WERI-Rb-1 (cell line): ENCODE measurements around the gene TNFRSF4.

Source experiments
- DNase-seq: peaks from one replicate; pipeline ENCODE4 v3.0.0-alpha.2; 2020
- H3K27ac ChIP-seq: fragments of 250-450 bp; sonication (Bioruptor Pico); 2 replicates; pipeline ENCODE4 v1.5.1; 2020; ENCODE audit warnings: mild to moderate bottlenecking, moderate library complexity
- H3K27me3 ChIP-seq: fragments of 250-450 bp; sonication (Bioruptor Pico); 2 replicates; pipeline ENCODE4 v1.5.1; 2021; ENCODE audit warnings: mild to moderate bottlenecking, low read depth, moderate library complexity; ENCODE audit not compliant: insufficient read depth, severe bottlenecking
- H3K36me3 ChIP-seq: fragments of 250-450 bp; sonication (Bioruptor Pico); 2 replicates; pipeline ENCODE4 v1.5.1; 2020; ENCODE audit warnings: mild to moderate bottlenecking, moderate library complexity
- H3K4me3 ChIP-seq: 2 replicates; pipeline ENCODE4 v1.5.1; 2011; ENCODE audit warnings: low read depth, mild to moderate bottlenecking, control low read depth, low read length
- H3K9me3 ChIP-seq: fragments of 250-450 bp; sonication (Bioruptor Pico); 2 replicates; pipeline ENCODE4 v1.5.1; 2021; ENCODE audit warnings: mild to moderate bottlenecking, moderate library complexity; ENCODE audit not compliant: severe bottlenecking
- TF ChIP-seq, protein P1 (sequence below): IDR thresholded peaks from 2 replicates; pipeline ENCODE4 v1.5.1; 2011; ENCODE audit warnings: low read depth, mild to moderate bottlenecking, control low read depth, inconsistent platforms, low read length

Gene TNFRSF4

DNA sequence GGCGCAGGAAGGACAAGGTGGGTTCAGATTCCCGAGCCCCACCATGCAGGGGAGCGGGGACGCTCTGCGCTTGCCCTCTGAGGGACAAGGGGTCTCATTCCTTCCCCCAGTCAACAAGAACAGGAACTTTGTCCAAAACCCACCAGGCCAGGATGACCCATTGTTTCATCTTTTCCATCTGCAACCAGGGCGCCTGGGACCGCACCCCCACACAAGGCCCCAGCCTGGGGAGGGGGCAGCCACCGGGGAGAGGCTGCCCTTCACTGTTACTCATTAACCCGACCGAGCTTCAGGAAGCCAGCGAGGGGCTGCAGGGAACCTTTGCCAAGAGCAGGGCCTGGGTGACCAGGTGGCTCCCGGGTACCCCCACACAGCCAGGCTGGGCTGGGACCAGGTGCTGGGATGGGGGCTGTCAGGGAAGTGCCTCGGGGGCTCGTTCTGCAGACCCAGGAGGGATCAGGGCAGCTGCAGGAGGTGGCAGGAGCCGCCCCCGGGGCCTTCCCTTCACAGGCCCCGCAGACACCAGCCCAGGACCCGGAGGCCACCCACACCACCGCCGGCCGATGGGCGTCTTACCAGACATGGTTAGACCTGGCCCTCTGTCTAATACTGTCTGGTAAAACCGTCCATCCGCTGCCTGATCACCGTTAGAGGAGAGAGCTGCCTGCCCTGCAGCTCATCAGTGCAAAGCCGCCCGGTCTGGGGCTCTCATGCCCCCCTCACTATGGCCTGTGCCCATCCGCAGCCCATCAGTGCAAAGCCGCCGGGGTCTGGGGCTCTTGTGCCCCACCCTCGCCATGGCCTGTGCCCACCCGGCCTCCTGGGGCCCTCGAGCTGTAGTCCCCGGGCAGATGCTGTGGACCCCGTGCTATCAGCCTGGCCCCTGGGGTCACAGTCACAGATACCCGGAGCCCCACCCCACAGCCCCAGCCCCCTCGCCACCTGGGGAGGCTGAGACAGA lies 45.2 kb downstream of the TNFRSF4 start:
- no peak overlapping the region for H3K27ac ChIP-seq
- TF ChIP-seq, protein P1, sequence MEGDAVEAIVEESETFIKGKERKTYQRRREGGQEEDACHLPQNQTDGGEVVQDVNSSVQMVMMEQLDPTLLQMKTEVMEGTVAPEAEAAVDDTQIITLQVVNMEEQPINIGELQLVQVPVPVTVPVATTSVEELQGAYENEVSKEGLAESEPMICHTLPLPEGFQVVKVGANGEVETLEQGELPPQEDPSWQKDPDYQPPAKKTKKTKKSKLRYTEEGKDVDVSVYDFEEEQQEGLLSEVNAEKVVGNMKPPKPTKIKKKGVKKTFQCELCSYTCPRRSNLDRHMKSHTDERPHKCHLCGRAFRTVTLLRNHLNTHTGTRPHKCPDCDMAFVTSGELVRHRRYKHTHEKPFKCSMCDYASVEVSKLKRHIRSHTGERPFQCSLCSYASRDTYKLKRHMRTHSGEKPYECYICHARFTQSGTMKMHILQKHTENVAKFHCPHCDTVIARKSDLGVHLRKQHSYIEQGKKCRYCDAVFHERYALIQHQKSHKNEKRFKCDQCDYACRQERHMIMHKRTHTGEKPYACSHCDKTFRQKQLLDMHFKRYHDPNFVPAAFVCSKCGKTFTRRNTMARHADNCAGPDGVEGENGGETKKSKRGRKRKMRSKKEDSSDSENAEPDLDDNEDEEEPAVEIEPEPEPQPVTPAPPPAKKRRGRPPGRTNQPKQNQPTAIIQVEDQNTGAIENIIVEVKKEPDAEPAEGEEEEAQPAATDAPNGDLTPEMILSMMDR, result no peak
- H3K9me3 ChIP-seq, result no peaks in the 10 kb centered on the region
- no peak overlapping the region for H3K4me3 ChIP-seq
- DNase-seq, result no peak
- no peaks in the 10 kb centered on the region for H3K27me3 ChIP-seq
- no peaks in the 10 kb centered on the region for H3K36me3 ChIP-seq

DNA sequence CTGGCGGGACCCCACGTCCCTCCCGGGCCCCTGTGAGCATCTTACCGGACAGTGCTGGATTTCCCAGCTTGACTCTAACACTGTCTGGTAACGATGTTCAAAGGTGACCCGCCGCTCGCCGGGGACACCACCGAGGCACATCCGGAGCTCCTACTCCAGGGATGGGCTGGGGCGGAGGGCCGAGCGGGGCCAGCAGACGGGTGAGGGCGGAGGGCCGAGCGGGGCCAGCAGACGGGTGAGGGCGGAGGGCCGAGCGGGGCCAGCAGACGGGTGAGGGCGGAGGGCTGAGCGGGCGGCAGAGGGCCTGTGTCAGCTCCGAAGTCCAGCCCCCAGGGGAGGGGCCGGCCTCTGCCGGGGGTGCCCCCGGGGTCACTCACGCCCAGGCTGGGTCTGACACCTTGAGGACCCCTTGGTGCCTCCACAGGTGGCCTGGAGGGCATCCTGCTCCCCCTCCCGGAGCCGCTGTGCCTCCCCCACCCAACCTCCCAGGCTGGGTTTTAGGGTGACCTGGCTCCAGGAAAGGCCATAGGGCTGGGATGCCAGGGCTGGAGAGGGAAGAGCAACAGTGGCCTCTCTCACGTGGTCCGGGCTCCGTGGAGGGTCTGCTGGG lies 46.0 kb downstream of the TNFRSF4 start:
- no peak overlapping the region for H3K4me3 ChIP-seq
- H3K27me3 ChIP-seq, result no peaks in the 10 kb centered on the region
- H3K9me3 ChIP-seq, result no peaks in the 10 kb centered on the region
- H3K27ac ChIP-seq, result no peak overlapping the region
- DNase-seq, result no peak
- TF ChIP-seq, protein P1, result no peak
- no peaks in the 10 kb centered on the region for H3K36me3 ChIP-seq

DNA sequence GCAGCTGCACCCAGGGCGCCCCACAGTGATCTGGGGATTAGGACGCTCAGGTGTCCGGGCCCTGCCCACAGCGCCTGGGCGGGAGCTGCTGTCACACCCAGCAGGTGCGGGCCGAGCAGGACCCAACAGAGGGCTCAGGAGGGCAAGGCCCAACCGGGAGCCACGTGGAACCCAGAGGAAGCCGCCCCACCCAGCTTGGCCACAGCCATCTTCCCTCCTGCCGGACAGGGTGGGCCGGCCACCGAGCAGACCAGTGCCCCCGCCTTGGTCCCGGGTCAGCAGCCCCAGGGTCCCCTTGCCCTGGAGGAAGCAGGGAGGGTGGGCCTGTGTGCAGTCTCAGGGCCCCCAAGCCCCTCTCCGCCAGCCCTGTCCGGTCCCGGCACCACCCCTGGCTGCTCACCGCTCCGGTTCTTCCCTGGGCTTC lies 46.5 kb downstream of the TNFRSF4 start:
- Histone ChIP-seq H3K4me3 (no peak overlapping the region), H3K27ac (no peak overlapping the region), H3K27me3 (no peaks in the 10 kb centered on the region), H3K9me3 (no peaks in the 10 kb centered on the region), H3K36me3 (no peaks in the 10 kb centered on the region)
- no peak for DNase-seq
- TF ChIP-seq, protein P1, result no peak

DNA sequence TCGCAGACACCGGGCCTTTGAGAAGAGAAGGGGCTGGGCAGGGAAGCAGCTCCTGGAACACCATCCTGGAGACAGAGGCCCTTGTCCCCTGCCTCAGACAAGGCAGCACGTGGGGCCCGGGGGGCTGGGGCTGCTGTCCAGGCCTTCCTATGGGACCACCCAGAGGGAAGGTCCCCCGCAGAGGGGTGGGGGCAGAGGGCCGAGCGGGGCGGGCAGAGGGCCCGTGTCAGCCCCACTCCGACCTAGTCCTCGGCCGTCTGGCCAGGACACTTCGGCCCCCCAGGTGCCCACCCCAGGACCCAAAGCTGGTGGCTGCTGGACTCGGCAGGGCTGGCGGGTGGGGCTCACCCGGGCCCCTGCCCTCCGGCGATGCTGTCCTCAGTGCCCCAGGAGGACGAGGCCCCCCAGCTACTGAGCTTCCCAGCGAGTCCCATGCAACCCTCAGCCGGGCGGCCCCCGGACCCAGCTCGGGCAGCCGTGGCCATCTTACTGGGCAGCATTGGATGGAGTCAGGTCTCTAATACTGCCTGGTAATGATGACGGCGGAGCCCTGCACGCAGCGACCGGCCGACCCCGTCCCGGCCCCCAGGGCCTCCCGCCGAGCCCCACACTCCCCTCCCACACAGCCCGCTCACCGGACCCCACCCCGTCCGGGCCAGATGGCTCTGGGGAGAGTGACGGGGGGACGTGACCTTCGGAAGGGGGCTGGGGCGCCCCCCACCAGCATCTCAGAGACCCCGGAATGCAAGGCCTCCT lies 47.1 kb downstream of the TNFRSF4 start:
- Histone ChIP-seq H3K4me3 (no peak overlapping the region), H3K9me3 (no peaks in the 10 kb centered on the region), H3K27me3 (no peaks in the 10 kb centered on the region), H3K27ac (no peak overlapping the region), H3K36me3 (no peaks in the 10 kb centered on the region)
- TF ChIP-seq, protein P1, result no peak
- DNase-seq, result no peak

GRCh38 chr1:1165900-1166421 lies 48.0 kb downstream of the TNFRSF4 start:
- no peaks in the 10 kb centered on the region for H3K36me3 ChIP-seq
- TF ChIP-seq, protein P1, result no peak
- no peak for DNase-seq
- no peak overlapping the region for H3K27ac ChIP-seq
- H3K9me3 ChIP-seq, result no peaks in the 10 kb centered on the region
- H3K27me3 ChIP-seq, result no peaks in the 10 kb centered on the region
- H3K4me3 ChIP-seq, result no peak overlapping the region
